VCaP (cell line): Measurements from ENCODE around the gene ZNF322.

Source experiments
- H3K27ac ChIP-seq: fragments of 450-650 bp; 2 replicates; pipeline ENCODE4 v1.5.1; 2017
- TF ChIP-seq, protein P1 (sequence below): fragments of 450-650 bp; conservative IDR thresholded peaks from 2 replicates; pipeline ENCODE4 v1.5.1; 2017; ENCODE audit warnings: mild to moderate bottlenecking, moderate library complexity

The ZNF322 gene

DNA sequence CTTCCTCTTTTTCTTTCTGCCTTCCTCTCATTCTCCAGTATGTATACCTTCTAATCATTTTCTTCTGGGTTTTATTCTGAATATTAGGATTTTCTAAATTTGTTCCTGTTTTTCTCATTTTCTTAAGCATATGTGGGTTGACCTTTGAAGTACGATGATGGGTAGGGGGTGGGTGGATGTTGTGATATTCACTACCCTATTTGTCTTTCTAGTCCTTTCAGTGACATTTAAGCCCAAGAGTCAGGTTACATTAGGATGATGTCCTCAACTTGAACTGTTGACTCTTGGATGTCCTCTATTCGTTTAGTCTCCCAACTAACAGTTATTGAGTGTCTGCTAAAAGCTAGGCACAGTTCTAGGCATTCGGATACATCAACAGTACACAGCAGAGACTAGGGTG lies 55.5 kb downstream of the ZNF322 start:
- TF ChIP-seq, protein P1, sequence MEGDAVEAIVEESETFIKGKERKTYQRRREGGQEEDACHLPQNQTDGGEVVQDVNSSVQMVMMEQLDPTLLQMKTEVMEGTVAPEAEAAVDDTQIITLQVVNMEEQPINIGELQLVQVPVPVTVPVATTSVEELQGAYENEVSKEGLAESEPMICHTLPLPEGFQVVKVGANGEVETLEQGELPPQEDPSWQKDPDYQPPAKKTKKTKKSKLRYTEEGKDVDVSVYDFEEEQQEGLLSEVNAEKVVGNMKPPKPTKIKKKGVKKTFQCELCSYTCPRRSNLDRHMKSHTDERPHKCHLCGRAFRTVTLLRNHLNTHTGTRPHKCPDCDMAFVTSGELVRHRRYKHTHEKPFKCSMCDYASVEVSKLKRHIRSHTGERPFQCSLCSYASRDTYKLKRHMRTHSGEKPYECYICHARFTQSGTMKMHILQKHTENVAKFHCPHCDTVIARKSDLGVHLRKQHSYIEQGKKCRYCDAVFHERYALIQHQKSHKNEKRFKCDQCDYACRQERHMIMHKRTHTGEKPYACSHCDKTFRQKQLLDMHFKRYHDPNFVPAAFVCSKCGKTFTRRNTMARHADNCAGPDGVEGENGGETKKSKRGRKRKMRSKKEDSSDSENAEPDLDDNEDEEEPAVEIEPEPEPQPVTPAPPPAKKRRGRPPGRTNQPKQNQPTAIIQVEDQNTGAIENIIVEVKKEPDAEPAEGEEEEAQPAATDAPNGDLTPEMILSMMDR, result no peak
- no peak overlapping the region for H3K27ac ChIP-seq

DNA sequence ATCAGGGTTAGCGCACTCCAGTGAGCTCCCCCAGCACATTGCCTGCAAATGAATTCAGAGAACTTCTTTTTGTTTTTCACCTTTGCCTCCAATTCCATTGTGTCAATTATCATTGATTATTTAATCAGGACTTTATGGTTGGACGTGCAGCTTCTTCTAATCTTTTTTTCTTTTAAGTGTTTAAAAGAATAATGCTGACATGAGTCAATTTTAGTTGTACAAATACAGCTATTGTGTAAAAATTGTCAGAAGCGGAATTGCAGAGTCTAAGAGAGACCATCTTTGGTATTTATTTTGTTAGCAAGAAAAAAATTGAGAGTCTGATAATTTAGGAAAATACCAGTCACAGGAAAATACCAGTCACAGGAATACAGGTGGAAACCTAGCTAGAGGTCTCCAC lies 57.3 kb downstream of the ZNF322 start:
- H3K27ac ChIP-seq, result no peak overlapping the region
- TF ChIP-seq, protein P1, result no peak

DNA sequence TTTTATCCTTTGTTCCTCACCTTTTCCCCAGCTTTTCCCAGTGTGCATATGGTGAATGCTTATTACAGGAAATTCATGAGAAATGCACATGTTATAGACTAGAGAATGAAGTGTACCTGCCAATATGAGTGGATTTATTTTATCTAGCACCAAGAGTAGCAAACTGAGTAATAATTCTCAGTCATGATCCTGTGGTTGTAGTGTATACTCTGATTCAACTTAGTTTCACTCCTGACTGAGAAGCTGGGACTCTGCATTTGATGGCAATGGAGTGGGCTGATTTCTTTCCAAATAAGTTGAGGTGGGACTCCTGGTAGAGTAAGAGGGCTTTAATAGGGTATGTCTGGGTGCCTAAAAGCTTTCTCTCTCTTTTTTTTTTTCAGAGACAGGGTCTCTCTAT lies 58.8 kb downstream of the ZNF322 start:
- H3K27ac ChIP-seq, result no peak overlapping the region
- TF ChIP-seq, protein P1, result no peak

DNA sequence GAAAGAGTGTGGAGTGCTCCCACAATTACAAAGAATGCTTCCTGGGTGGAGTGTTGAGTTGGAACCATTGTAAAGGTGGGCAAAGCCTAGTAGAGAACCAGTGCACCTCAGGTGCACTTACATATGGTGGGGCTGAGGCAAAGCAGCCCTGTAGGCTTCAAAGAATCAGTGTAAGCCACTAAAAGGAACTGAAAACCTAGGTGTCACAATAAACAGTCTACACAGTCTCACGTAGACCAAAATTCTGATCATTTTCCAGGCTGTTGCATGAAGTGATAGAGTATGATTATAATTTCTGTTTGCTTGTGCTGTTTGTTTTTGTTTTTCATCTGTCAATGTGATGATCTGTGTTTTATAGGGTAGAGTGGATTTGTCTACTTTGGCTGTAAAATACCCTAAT lies 60.0 kb downstream of the ZNF322 start:
- TF ChIP-seq, protein P1, result no peak
- no peak overlapping the region for H3K27ac ChIP-seq

DNA sequence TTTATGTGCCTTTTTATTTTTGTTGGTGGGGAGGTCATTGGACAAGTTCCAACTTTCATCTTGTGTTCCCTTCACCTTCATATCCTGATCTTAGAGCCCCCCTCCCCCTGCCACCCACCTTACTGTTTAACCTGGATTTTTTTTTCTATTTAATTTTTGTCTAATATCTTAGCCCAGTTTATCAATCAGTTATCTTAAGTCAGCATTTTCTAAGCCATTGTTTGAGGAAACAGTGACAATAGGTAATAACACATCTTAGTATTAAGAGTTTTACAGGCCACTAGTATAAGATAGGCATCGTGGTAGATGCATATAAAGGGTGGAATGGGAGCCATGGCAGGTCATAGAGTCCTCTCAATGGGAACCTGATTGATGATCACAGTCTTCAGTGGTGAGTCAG lies 60.4 kb downstream of the ZNF322 start:
- TF ChIP-seq, protein P1, result no peak
- H3K27ac ChIP-seq, result no peak overlapping the region

DNA sequence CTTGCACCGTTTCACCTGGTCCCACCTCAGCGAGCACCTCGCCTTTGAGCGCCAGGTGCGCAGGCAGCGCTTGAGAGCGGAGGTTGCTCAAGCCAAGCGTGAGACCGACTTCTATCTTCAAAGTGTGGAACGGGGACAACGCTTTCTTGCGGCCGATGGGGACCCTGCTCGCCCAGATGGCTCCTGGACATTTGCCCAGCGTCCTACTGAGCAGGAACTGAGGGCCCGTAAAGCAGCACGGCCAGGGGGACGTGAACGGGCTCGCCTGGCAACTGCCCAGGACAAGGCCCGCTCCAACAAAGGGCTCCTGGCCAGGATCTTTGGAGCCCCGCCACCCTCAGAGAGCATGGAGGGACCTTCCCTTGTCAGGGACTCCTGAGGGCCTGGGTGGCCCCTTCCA lies 61.3 kb downstream of the ZNF322 start:
- no peak overlapping the region for H3K27ac ChIP-seq
- TF ChIP-seq, protein P1, result no peak

DNA sequence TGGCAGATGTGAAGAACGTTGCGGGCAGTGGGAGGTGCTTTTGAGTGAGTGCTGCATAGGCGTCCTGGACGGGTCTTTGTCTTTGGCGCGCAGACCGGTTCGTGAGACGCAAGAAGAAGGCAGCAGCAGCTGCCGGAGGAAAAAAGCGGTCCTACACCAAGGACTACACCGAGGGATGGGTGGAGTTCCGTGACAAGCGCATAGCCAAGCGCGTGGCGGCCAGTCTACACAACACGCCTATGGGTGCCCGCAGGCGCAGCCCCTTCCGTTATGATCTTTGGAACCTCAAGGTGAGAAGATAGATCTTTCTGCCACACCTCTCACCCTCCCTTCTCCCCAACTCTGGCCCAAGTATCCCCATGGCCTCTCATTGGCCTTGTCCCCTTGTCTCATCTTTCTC lies 61.7 kb downstream of the ZNF322 start:
- peak overlapping the region; percentile 86 for H3K27ac ChIP-seq
- TF ChIP-seq, protein P1, result no peak

DNA sequence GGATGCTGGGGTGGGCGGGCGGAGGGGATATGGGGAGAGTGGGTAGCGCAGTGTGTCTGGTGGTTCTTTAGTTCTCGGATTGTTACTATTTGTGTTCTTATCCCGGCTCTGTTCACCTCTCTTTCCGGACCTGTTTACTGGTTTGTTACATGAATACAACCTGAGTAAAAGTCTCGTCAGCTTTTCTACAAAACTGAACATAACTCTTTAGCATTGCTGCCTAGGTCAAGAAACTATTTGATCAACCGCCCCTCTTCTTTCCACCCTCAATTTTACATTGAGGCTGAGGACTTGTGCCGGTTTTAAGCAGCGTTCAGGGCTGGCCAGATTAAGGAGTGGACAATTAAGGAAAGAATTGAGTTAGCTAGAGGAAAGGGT lies 62.2 kb downstream of the ZNF322 start:
- H3K27ac ChIP-seq, result peak overlapping the region; percentile 86
- TF ChIP-seq, protein P1, result no peak
